NCI-H524 treated with DMSO at 0.1 percent for 48 hours (cell line): Measurements from ENCODE around the gene TSC1.

ENCODE experiments used
- DNase-seq: peaks from one replicate; lab custom pipeline; 2025; lab: John Stamatoyannopoulos, UW

Gene TSC1

DNA sequence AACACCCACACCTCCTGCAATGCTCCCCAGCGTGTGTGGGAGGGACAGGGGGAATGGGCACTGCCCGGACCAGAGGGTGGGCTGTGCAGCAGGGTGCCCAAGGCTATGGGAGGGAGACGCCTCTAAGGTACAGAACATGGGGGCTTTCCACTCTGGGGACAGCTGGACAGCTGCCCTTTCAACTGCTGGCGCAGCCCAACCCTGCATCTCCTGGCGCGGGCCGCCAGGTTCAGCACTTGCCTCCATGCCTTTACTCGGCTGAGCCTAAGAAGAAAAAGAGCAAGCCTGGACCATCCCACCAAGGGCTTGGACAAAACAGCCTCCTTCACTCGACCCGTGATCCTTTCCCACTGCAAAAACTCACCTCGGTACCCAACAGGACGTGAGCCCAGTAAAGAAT, 81.3 kb downstream of the TSC1 start:
- no peak for DNase-seq

DNA sequence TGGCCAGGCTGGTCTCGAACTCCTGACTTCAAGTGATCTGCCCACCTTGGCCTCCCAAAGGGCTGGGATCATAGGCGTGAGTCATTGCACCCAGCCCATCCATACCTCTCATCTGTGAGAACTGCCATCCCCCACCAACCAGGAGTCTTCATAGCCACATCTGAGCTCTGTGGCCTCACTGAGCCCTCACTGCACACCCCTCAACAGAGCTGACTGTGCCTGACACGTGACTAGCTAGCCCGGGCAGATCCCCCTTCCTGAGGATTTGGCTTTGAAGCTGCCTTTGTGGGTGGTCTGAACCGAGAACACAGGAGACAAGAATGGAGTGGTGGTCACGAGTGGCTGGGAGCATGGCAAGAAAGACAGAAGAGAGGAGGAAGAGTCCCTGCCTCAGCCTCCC, 81.9 kb downstream of the TSC1 start:
- DNase-seq = no peak

DNA sequence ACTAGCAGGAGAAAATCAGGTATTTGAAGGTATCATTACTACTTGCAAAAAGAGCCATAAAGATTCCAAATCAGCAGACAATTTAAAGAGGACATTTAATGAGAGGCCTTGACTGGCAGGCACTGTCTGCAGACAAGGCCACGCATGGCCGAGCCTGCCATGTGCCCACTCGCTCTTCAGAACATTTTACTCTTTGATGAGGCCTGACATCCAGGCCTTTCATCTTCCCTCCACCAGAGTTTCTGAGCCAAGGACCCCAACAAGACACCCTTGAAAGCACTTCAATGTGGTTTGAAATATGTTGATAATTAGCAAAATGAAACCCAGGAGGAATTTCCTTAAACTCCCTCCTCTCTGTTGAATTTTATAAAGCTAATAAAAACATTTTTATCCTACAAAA, 82.8 kb downstream of the TSC1 start:
- no peak for DNase-seq

DNA sequence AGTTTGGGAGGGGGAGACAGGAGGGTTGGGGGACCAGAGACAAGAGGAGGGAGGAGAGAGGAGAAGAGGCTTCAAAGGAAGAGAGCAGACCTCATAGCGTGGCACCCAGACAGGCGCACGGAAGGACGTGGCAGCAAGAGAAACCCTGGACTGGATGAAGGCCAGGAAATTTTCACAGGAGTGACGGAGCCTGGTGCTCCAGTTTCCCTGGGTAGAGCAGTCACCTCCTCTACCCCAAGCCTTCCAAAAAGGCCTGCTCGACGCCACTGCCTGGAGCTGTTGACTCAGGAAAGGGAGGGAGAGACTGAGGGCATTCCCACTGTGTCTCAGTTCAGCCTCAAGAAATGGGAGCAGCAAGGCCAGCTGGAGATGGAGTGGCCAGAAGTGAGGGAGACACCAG, 85.7 kb downstream of the TSC1 start:
- DNase-seq = no peak

DNA sequence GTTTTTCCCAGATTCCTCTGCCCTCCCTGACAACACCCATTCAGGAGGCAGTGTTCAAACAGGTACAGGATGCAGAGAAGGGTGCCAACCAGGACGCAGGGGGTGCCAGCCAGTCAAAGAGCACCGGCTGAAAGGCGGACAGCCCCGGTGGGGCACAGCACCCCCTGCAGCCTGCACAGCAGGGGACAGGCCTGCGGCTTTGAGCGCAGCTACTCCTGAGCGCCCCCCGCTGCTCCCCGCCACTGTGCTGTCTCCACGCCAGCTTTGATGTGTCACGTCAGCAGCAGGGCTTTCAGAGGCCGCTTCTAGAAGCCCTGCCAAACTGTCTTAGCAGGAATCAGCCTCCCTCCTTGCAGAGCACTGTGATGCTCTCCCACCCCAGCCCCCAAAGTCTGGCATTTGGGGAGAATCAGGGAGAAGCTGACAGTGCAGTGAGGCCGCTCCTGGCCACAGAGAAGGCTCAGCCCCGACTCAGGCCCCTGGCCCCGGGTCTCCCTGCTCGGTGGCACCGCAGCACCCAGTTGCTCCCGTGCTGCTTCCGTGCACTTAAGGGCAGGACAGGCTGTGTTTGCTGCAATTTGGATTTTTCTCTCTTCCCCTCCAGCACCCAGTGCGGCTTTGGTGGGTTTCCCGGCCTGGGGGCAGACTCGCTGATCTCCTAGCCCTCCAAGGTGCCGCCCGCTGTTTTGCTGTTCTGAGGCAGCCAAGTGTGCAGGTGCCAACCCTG, 86.6 kb downstream of the TSC1 start:
- DNase-seq = no peak

DNA sequence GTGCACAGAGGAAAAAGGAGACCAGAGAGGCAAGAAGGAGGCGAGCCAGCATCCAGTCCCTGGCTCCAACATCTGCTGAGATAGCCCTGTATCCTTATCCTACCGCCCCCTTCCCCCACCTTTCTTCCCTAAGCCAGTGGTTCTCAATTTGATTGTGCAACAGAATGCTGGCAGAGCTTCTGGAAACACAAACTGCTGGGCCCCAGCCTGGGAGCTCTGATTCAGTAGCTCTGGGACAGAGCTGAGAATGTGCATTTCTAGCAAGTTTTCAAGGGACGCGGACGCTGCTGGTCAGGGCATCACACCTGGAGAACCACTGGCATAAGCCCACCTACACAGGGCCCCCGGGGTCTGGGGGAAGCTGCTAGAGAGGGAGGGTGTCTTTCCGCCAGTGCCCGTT, 87.4 kb downstream of the TSC1 start:
- DNase-seq = no peak

DNA sequence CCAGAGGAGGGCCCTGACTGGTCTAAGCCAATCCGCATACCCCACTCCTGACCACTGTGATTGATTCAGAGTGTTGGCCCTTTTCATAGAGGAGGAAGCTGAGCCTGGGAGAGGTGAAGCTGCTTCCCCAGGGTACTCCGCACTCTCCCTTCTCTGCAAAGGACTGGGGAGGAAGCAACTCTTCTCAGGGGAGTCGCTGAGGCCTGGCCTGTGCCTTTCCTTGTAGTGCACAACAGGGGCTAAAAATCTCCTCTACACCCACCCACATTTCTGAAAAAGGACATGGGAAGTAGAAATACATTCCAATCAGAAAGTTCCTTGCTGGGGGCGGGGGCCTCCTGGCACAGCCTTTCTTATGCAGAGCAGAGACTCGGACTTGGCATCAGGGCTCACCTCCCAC, 88.5 kb downstream of the TSC1 start:
- no peak for DNase-seq

DNA sequence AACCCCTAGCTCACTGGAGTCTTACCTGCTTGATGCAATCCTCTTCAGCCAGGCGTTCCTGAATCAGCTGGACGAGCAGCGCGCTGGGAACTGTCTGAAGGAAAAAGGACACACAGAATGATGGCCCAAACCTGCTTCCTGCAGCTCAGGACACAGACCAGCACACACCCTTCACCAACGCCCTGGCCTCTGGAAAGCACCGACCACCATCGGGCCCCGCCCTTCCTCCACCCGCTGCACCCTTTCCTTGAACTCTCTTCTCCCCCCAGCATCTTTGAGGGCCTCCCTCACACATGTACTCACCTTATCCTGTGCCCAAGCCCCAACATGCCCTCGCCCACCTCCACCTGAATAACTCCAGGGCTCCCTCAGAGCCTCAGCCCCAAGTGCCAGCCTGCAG, 89.6 kb downstream of the TSC1 start:
- no peak for DNase-seq

DNA sequence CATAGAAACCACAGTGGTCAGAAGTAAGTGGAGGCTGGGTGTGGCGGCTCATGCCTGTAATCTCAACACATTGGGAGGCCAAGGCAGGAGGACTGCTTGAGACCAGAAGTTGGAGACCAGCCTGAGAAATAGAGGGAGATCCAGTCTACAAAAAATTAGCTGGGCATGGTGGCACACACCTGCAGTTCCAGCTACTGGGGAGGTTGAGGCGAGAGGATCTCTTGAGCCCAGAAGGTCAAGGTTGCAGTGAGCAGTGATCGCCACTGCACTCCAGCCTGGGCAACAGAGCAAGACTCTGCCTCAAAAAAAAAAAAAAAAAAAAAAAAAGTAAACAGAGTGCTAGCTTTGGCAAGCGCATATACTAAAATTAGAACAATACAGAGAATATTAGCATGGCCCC, 90.9 kb downstream of the TSC1 start:
- DNase-seq = no peak

DNA sequence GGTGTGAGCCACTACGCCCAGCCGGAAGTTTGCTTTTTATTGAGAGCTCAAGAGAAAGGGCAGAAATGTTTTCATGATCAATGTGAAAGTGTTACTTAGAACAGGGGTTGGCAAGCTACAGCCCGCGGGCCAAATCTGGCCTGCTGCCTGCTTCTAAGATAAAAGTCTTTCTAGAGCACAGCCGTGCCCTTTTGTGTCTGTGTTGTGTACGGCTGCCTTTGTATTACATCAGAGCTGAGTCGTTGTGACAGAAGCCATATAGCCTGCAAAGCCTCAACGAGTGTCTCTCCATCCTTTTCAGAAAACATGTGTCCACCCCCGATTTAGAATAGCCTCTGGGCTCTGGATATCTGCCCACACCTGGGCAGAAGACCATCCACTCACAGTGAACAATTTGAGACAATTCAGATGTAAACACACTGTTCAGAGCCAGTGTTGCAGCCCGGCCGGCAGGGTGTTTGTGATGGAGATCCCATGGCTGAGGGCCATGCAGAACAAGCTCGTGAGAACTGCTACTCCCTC, 95.2 kb downstream of the TSC1 start:
- DNase-seq = no peak

DNA sequence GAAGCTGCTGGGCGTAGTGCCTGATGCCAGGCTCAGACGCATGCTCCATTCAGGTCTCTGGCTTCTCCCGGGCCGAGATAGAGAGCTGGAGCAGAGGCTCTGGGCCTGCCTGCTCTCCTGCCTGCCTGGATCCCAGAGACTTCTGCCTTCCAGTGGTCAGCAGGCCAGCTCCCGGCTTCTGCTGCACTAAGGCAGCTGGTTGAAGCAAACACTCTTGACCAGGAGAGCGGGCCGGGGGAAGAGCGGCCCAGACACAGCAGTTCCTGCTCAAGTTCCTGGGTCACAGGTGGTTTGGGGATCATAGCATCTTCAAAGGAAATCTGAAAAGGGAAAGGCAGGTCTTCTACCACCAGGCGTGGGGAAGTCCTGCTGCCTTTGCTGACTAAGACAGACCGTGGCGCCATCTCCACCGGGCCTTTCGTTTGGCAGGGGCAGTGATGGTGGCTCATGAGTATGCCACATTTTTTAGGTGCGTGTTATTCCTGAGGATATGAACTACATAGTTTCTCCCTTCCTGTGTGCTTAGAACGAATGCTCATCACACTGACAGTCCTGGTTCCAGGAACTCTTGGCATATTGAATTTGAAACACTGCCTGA, 97.4 kb downstream of the TSC1 start:
- DNase-seq = no peak

DNA sequence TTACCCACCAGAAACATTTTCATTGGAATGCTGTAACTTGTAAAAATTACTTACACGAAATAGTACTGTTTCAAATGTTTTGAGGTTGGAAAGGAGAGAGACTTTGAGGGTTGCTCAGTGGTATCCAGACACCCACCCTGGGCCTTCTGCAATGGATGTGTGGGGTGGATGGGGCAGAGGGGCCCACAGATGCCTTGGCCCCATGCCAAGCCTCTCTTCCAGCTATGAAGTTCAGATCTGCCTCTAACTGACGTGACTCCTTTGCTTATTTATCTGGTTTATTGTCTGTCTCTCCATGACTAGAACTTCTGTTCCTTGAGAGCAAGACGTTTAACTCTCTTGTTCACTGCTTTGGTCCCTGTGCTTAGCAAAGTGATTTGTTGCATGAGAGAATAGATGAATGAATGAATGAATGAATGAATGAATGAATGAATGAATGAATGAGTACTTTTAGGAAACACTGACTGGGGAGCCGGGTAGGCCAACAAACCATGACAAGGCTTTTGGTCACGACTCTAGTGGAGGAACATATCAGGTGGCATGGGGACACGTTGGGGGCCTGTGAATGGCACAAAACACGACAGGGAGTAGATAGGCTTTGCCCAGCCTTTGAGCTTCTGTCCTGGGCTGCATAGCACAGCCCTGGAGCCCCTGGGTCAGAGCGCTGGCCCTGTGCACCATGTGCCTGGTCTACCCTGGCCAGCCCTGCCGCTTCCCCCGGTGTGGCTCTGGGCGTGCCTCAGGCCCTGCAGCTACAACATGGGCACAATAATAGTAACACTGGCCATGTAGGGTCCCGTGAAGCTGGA, 98.1 kb downstream of the TSC1 start:
- no peak for DNase-seq

DNA sequence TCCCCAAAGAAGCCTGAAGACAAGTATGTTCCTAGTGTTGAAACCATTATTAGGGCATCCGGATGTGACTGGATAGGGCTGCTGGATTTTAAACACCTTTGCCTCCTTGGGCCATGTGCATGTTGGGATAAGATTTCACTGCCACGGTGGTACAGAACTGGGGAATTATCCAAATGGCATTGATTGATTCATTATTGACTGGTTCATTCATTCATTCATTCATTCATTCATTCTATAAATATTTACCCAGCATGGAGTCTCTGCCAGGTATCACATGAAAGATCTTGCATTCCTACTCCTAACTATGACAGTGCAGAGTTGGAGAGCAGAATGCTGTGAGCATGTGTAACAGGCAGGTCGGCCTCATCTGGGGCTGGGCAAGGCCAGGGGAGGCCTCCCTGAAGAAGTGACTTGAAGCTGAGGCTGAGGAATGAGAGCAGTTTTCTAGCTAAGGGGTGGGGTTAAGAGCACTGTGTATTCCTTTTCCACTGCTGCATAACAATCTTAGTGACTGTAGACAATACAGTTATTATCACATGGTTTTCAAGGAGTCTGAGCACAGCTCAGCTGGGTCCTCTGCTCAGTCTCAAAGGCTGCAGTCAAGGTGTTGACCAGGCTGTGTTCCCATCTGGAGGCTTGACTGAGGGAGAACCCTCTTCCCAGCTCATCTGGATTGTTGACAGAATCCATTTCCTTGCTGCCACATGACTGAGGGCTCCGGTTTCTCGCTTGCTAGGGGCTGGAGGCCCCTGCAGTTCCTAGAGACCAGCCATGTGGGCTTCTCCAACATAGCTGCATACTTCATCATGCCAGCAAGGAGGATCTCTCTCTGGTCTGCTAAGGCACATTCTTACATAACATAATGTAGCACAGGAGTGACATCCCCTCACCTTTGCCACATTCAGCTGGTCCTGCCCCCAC, 102.0 kb downstream of the TSC1 start:
- DNase-seq = no peak
